H9 (cell line): ENCODE results near the gene FAM174B. TPM values are rescaled to one million over a fixed set of nuclear protein-coding genes. Genes with fewer than 3 reads are reported as not detected.

ENCODE experiments used
- DNase-seq: peaks from one replicate; pipeline ENCODE4 v3.0.0-alpha.2; 2017
- H2AFZ ChIP-seq: one replicate; pipeline ENCODE4 v1.6.1; 2013; ENCODE audit warnings: mild to moderate bottlenecking, low read length, control low read depth, moderate library complexity
- H2AK5ac ChIP-seq: 2 replicates; pipeline ENCODE4 v1.6.1; 2013; ENCODE audit warnings: low read length, control low read depth, mixed read lengths; ENCODE audit not compliant: insufficient read length
- H2BK120ac ChIP-seq: one replicate; pipeline ENCODE4 v1.6.1; 2013; ENCODE audit warnings: low read depth, mild to moderate bottlenecking, low read length, control low read depth, inconsistent platforms; ENCODE audit not compliant: poor library complexity, severe bottlenecking
- H2BK12ac ChIP-seq: 2 replicates; pipeline ENCODE4 v1.6.1; 2013; ENCODE audit warnings: low read length, control low read depth, mixed read lengths, low read depth; ENCODE audit not compliant: insufficient read length
- H2BK15ac ChIP-seq: 2 replicates; pipeline ENCODE4 v1.6.1; 2013; ENCODE audit warnings: low read depth, low read length, control low read depth
- H2BK20ac ChIP-seq: one replicate; pipeline ENCODE4 v1.6.1; 2013; ENCODE audit warnings: low read depth, mild to moderate bottlenecking, low read length, control low read depth, inconsistent platforms; ENCODE audit not compliant: poor library complexity, severe bottlenecking
- H2BK5ac ChIP-seq: 2 replicates; pipeline ENCODE4 v1.6.1; 2013; ENCODE audit warnings: low read length, control low read depth, mixed read lengths; ENCODE audit not compliant: insufficient read length
- H3K14ac ChIP-seq: 2 replicates; pipeline ENCODE4 v1.6.1; 2013; ENCODE audit warnings: low read length, control low read depth; ENCODE audit not compliant: insufficient read depth
- H3K18ac ChIP-seq: 2 replicates; pipeline ENCODE4 v1.6.1; 2013; ENCODE audit warnings: low read depth, mild to moderate bottlenecking, mixed read lengths, low read length, control low read depth; ENCODE audit not compliant: insufficient read length
- H3K23ac ChIP-seq: 2 replicates; pipeline ENCODE4 v1.6.1; 2013; ENCODE audit warnings: low read length, control low read depth, mixed read lengths, low read depth; ENCODE audit not compliant: insufficient read length
- H3K23me2 ChIP-seq: 2 replicates; pipeline ENCODE4 v1.6.1; 2013; ENCODE audit warnings: low read depth, mild to moderate bottlenecking, mixed read lengths, low read length, control low read depth; ENCODE audit not compliant: insufficient read length, poor library complexity, severe bottlenecking
- H3K27ac ChIP-seq: 2 replicates; pipeline ENCODE4 v1.5.1; 2013; ENCODE audit warnings: low read length, control low read depth, mixed read lengths, low read depth; ENCODE audit not compliant: insufficient read length
- H3K27me3 ChIP-seq: 2 replicates; pipeline ENCODE4 v1.6.1; 2013; ENCODE audit warnings: low read length, control low read depth, inconsistent platforms; ENCODE audit not compliant: insufficient read depth
- H3K4ac ChIP-seq: 2 replicates; pipeline ENCODE4 v1.6.1; 2013; ENCODE audit warnings: low read depth, mild to moderate bottlenecking, control low read depth, inconsistent platforms, low read length, moderate library complexity
- H3K4me1 ChIP-seq: 2 replicates; pipeline ENCODE4 v1.6.1; 2013; ENCODE audit warnings: low read length, control low read depth, inconsistent platforms; ENCODE audit not compliant: insufficient read depth
- H3K4me2 ChIP-seq: 2 replicates; pipeline ENCODE4 v1.6.1; 2013; ENCODE audit warnings: low read length, control low read depth, mixed read lengths; ENCODE audit not compliant: insufficient read length, insufficient read depth
- H3K56ac ChIP-seq: 2 replicates; pipeline ENCODE4 v1.6.1; 2013; ENCODE audit warnings: low read depth, mild to moderate bottlenecking, mixed read lengths, low read length, control low read depth; ENCODE audit not compliant: insufficient read length
- H3K79me1 ChIP-seq: 2 replicates; pipeline ENCODE4 v1.6.1; 2013; ENCODE audit warnings: low read depth, mild to moderate bottlenecking, moderate library complexity, low read length, control low read depth, inconsistent platforms; ENCODE audit not compliant: insufficient read depth, poor library complexity, severe bottlenecking
- H3K79me2 ChIP-seq: 2 replicates; pipeline ENCODE4 v1.6.1; 2013; ENCODE audit warnings: low read length, control low read depth, inconsistent platforms; ENCODE audit not compliant: insufficient read depth
- H3K9ac ChIP-seq: 2 replicates; pipeline ENCODE4 v1.6.1; 2013; ENCODE audit warnings: low read length, control low read depth, mixed read lengths; ENCODE audit not compliant: insufficient read length; ENCODE audit errors: extremely low read depth
- H3K9me3 ChIP-seq: one replicate; pipeline ENCODE4 v1.6.1; 2013; ENCODE audit warnings: low read depth, low read length, inconsistent platforms; ENCODE audit not compliant: control insufficient read depth
- H3T11ph ChIP-seq: one replicate; pipeline ENCODE4 v1.6.1; 2013; ENCODE audit warnings: mild to moderate bottlenecking, low read length, control low read depth, inconsistent platforms
- H4K20me1 ChIP-seq: one replicate; pipeline ENCODE4 v1.6.1; 2013; ENCODE audit not compliant: control insufficient read depth, insufficient read length, insufficient read depth
- H4K5ac ChIP-seq: 2 replicates; pipeline ENCODE4 v1.6.1; 2013; ENCODE audit warnings: low read depth, mild to moderate bottlenecking, mixed read lengths, low read length, control low read depth; ENCODE audit not compliant: insufficient read length
- H4K8ac ChIP-seq: replicated peaks from 2 replicates; pipeline ENCODE4 v1.6.1; 2013; ENCODE audit warnings: low read length, control low read depth, mixed read lengths, low read depth; ENCODE audit not compliant: insufficient read length
- H4K91ac ChIP-seq: 2 replicates; pipeline ENCODE4 v1.6.1; 2013; ENCODE audit warnings: low read depth, mild to moderate bottlenecking, moderate library complexity, mixed read lengths, low read length, control low read depth; ENCODE audit not compliant: insufficient read length
- H3K27ac Mint-ChIP-seq, 3 experiments: 2 replicates in 2 of 3; 3 replicates in 1 of 3; pipeline ENCODE4 v1.8.0; 2020 to 2021; ENCODE audit warnings: mixed read lengths in 3 of 3, mild to moderate bottlenecking in 1 of 3, moderate library complexity in 1 of 3
- H3K27me3 Mint-ChIP-seq: 2 replicates; pipeline ENCODE4 v1.8.0; 2021; ENCODE audit warnings: low read depth, mild to moderate bottlenecking, moderate library complexity, mixed read lengths
- H3K36me3 Mint-ChIP-seq, 3 experiments: 2 replicates in 2 of 3; 3 replicates in 1 of 3; pipeline ENCODE4 v1.8.0; 2020 to 2021; ENCODE audit warnings: low read depth in 3 of 3, mixed read lengths in 3 of 3; ENCODE audit not compliant: insufficient read depth in 1 of 3
- H3K4me1 Mint-ChIP-seq, 2 experiments: 2 replicates each; pipeline ENCODE4 v1.8.0; 2020; ENCODE audit warnings: mixed read lengths in 2 of 2
- H3K4me3 Mint-ChIP-seq, 2 experiments: 2 replicates in 1 of 2; 3 replicates in 1 of 2; pipeline ENCODE4 v1.8.0; 2020 to 2021; ENCODE audit warnings: mild to moderate bottlenecking in 2 of 2, mixed read lengths in 2 of 2, moderate library complexity in 1 of 2
- H3K9me3 Mint-ChIP-seq, 2 experiments: 2 replicates in 1 of 2; 3 replicates in 1 of 2; pipeline ENCODE4 v1.8.0; 2020; ENCODE audit warnings: mild to moderate bottlenecking in 2 of 2, mixed read lengths in 2 of 2, moderate library complexity in 1 of 2
- WGBS: extraction: QIAGEN DNeasy Blood & Tissue Kit; methylation state at CpG from one replicate; pipeline ENCODE4 v1.1.7; 2013; ENCODE audit warnings: missing lambda C conversion rate, low lambda C conversion rate, mixed read lengths; ENCODE audit not compliant: insufficient read length; ENCODE audit errors: extremely low coverage; 5-methylcytosine and 5-hydroxymethylcytosine counted together
- total RNA-seq: library from RNA; stranded (reverse); gene quantifications from 2 replicates; pipeline ENCODE4 v1.2.1, GENCODE V29; 2021
- TF ChIP-seq, protein P1 (sequence below): fragments of 200-600 bp; sonication (generic); conservative IDR thresholded peaks from 3 replicates; pipeline ENCODE4 v1.8.0; 2021; ENCODE audit warnings: antibody characterized with exemption, mild to moderate bottlenecking

FAM174B gene
- total RNA-seq, 1 experiment from 2014 or later = 38.0 TPM

DNA sequence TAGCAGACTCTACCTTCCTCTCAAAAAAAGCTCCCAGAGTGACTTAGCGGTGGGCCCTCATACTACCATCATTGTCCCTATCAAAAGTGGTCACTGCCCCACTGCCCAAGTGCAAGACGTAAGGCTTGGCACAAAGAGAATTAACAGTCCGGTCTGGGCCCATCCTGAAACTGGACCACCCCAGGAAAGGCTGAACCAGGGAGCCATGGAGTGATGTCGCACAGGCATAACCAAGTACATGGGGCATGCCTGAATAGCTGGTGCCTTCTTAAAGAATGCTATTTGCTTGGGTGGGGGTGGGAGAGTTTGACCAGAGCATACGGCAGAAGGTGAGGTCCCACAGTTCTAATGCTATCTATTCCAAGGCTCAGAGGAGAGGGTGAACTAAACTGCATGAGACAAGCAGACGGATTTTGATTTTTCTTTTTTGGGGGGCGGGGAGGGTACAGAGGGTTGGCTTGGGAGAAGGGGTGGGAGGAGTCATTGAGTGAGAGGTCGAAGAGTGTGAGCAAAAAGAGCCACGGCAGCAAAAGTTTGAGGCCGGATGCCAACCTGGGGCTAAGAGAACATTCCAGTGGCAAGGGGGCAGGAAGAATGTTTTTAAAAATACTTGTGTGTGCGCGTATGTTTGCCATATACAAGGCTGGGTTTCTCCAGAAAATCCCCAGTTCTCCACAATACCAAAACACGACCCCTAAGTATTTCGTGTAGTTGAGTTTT lies 50.2 kb downstream of the FAM174B start:
- Histone ChIP-seq H3K79me2 (no peaks in the 10 kb centered on the region), H2BK20ac (no peak overlapping the region), H2AK5ac (no peak overlapping the region), H3K18ac (no peak overlapping the region), H3K4me1 (no peaks in the 10 kb centered on the region), H3K14ac (no peak overlapping the region), H3K9me3 (no peaks in the 10 kb centered on the region), H3K23ac (no peak overlapping the region), H3K9ac (no peak overlapping the region), H3T11ph (no peak overlapping the region), H3K23me2 (no peaks in the 10 kb centered on the region), H2BK5ac (no peak overlapping the region), H3K27ac (no peak overlapping the region), H3K79me1 (no peaks in the 10 kb centered on the region), H4K20me1 (no peaks in the 10 kb centered on the region), H4K5ac (no peak overlapping the region), H3K27me3 (no peaks in the 10 kb centered on the region), H4K91ac (no peak overlapping the region), H2AFZ (no peak overlapping the region), H3K56ac (no peak overlapping the region), H2BK120ac (no peak overlapping the region), H2BK12ac (no peak overlapping the region), H4K8ac (no peak overlapping the region), H2BK15ac (no peak overlapping the region), H3K4ac (no peak overlapping the region), H3K4me2 (no peak overlapping the region)
- Mint-ChIP-seq H3K27ac (no peak overlapping the region), H3K36me3 (peaks cover 12 to 21% (median 12%) of the 10 kb centered on the region in 3 experiments), H3K4me3 (no peak overlapping the region), H3K9me3 (peaks cover 28 to 29% of the 10 kb centered on the region in 2 experiments), H3K4me1 (peaks cover 12 to 16% of the 10 kb centered on the region in 2 experiments), H3K27me3 (peaks cover 13% of the 10 kb centered on the region)
- no CpG with 5 or more reads among the region's 14 CpGs for WGBS
- TF ChIP-seq, protein P1, sequence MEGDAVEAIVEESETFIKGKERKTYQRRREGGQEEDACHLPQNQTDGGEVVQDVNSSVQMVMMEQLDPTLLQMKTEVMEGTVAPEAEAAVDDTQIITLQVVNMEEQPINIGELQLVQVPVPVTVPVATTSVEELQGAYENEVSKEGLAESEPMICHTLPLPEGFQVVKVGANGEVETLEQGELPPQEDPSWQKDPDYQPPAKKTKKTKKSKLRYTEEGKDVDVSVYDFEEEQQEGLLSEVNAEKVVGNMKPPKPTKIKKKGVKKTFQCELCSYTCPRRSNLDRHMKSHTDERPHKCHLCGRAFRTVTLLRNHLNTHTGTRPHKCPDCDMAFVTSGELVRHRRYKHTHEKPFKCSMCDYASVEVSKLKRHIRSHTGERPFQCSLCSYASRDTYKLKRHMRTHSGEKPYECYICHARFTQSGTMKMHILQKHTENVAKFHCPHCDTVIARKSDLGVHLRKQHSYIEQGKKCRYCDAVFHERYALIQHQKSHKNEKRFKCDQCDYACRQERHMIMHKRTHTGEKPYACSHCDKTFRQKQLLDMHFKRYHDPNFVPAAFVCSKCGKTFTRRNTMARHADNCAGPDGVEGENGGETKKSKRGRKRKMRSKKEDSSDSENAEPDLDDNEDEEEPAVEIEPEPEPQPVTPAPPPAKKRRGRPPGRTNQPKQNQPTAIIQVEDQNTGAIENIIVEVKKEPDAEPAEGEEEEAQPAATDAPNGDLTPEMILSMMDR = no peak
- DNase-seq = no peak
